Esophagus muscularis mucosa (tissue), 4 donors: ENCODE data around the gene SPAG16. TPM values are rescaled to one million over a fixed set of nuclear protein-coding genes. Genes with fewer than 3 reads are reported as not detected.

Source experiments
- DNase-seq: peaks from one replicate; pipeline ENCODE4 v3.0.0-alpha.2; 2017; ENCODE audit errors: extremely low spot score
- H3K27ac ChIP-seq, 4 donors: fragments of 200-600 bp; sonication (generic); replicated peaks in 1 of 4; 1 replicate in 3 of 4; 2 replicates in 1 of 4; pipeline ENCODE4 v1.5.1; 2016 to 2019; ENCODE audit warnings: mild to moderate bottlenecking in 1 of 4
- H3K27me3 ChIP-seq, 4 donors: fragments of 200-600 bp; sonication (generic); one replicate each; pipeline versions ENCODE4 v1.5.1 to v1.6.0; 2016 to 2019
- H3K36me3 ChIP-seq, 4 donors: fragments of 200-600 bp; sonication (generic); one replicate each; pipeline ENCODE4 v1.5.1; 2016 to 2019
- H3K4me1 ChIP-seq, 4 donors: fragments of 200-600 bp; sonication (generic); one replicate each; pipeline ENCODE4 v1.5.1; 2016 to 2019
- H3K4me3 ChIP-seq, 4 donors: fragments of 200-600 bp; sonication (generic); 1 replicate in 2 of 4; 2 replicates in 2 of 4; pipeline ENCODE4 v1.5.1; 2016 to 2019; ENCODE audit warnings: mild to moderate bottlenecking in 4 of 4, moderate library complexity in 1 of 4
- H3K9me3 ChIP-seq, 4 donors: fragments of 200-600 bp; sonication (generic); 1 replicate in 3 of 4; 2 replicates in 1 of 4; pipeline ENCODE4 v1.5.1; 2016 to 2019
- CTCF ChIP-seq, 3 experiments: fragments of 200-600 bp in 2 of 3; fragments of 450-650 bp in 1 of 3; sonication (generic) in 2 of 3; IDR thresholded peaks; one replicate each; pipeline ENCODE4 v1.5.1; 2017 to 2019; ENCODE audit warnings: antibody characterized with exemption in 3 of 3, mild to moderate bottlenecking in 2 of 3, moderate library complexity in 1 of 3
- EP300 ChIP-seq: sonication (generic); formaldehyde crosslinking; IDR thresholded peaks from one replicate; pipeline ENCODE4 v1.6.1; 2017; ENCODE audit warnings: antibody characterized with exemption
- POLR2A ChIP-seq: fragments of 450-650 bp; IDR thresholded peaks from one replicate; pipeline ENCODE4 v1.6.1; 2017; ENCODE audit warnings: antibody characterized with exemption, moderate library complexity, mild to moderate bottlenecking, low read depth
- POLR2AphosphoS5 ChIP-seq, 2 donors: sonication (generic); formaldehyde crosslinking; IDR thresholded peaks; one replicate each; pipeline ENCODE4 v1.6.1; 2017; ENCODE audit warnings: antibody characterized with exemption in 2 of 2
- WGBS: methylation state at CpG from one replicate; pipeline ENCODE4 v1.1.5; 2018; 5-methylcytosine and 5-hydroxymethylcytosine counted together
- intact Hi-C: fragments of 100-400 bp; cut with DNase I; formaldehyde crosslinking; loops from one replicate; pipeline ENCODE4 v1.15.1; 2023
- total RNA-seq, 4 donors: library from RNA; depleted of rRNA; stranded (reverse); fragments of >200 nt; gene quantifications; one replicate each; pipeline versions ENCODE4 v1.1.0 to v1.2.1, GENCODE V29; 2016

Gene SPAG16
- total RNA-seq, 4 donors from 2014 or later = 26.8 to 36.1 (median 31.0) TPM

GRCh38 chr2:214297423-214297822 lies 1013.2 kb downstream of the SPAG16 start:
- TF ChIP-seq POLR2AphosphoS5 (IDR thresholded peaks at IDR 0.05) = no peak
- no peak for TF ChIP-seq POLR2A
- TF ChIP-seq EP300 = no peak
- no peak for TF ChIP-seq CTCF (IDR thresholded peaks at IDR 0.05)
- Histone ChIP-seq H3K27me3 (no peaks in the 10 kb centered on the region), H3K36me3 (no peaks in the 10 kb centered on the region), H3K27ac (no peak overlapping the region), H3K4me3 (no peak overlapping the region), H3K9me3 (peaks cover 0 to 17% (median 11%) of the 10 kb centered on the region in 4 donors), H3K4me1 (no peaks in the 10 kb centered on the region)
- WGBS = 68% methylated on average over 2 of the region's 2 CpGs
- intact Hi-C loops = no loop called here
- DNase-seq = no peak

- Histone ChIP-seq H3K4me1 (no peaks in the 10 kb centered on the region), H3K27ac (no peak overlapping the region), H3K4me3 (no peak overlapping the region), H3K9me3 (peaks cover 0 to 4% (median 0%) of the 10 kb centered on the region in 4 donors), H3K36me3 (no peaks in the 10 kb centered on the region), H3K27me3 (no peaks in the 10 kb centered on the region)
- DNase-seq = no peak
- TF ChIP-seq POLR2AphosphoS5 (IDR thresholded peaks at IDR 0.05) (no peak), EP300 (no peak), CTCF (IDR thresholded peaks at IDR 0.05) (no peak), POLR2A (no peak)
- intact Hi-C loops = no loop called here
Measured at GRCh38 chr2:214310319-214310718, 1026.1 kb downstream of the SPAG16 start.

GRCh38 chr2:214311031-214311533 lies 1026.8 kb downstream of the SPAG16 start:
- Histone ChIP-seq H3K27me3 (no peaks in the 10 kb centered on the region), H3K27ac (no peak overlapping the region), H3K4me1 (no peaks in the 10 kb centered on the region), H3K36me3 (no peaks in the 10 kb centered on the region), H3K9me3 (peaks cover 0 to 2% (median 0%) of the 10 kb centered on the region in 4 donors), H3K4me3 (no peak overlapping the region)
- no peak for TF ChIP-seq CTCF (IDR thresholded peaks at IDR 0.05)
- no peak for TF ChIP-seq POLR2A
- no peak for TF ChIP-seq POLR2AphosphoS5 (IDR thresholded peaks at IDR 0.05)
- TF ChIP-seq EP300 = no peak
- WGBS = 82% methylated on average over 6 of the region's 7 CpGs
- no peak for DNase-seq
- intact Hi-C loops = no loop called here

GRCh38 chr2:214311931-214312749 lies 1027.9 kb downstream of the SPAG16 start:
- WGBS = 57% methylated on average over 3 of the region's 3 CpGs
- no peaks in the 10 kb centered on the region for H3K36me3 ChIP-seq
- H3K4me1 ChIP-seq = no peaks in the 10 kb centered on the region
- no peak for TF ChIP-seq CTCF (IDR thresholded peaks at IDR 0.05)
- TF ChIP-seq POLR2AphosphoS5 (IDR thresholded peaks at IDR 0.05) = no peak
- TF ChIP-seq POLR2A = no peak
- TF ChIP-seq EP300 = no peak
- intact Hi-C loops = no loop called here
- H3K27ac ChIP-seq = no peak overlapping the region
- no peaks in the 10 kb centered on the region for H3K27me3 ChIP-seq
- H3K4me3 ChIP-seq = no peak overlapping the region
- H3K9me3 ChIP-seq = no peaks in the 10 kb centered on the region
- no peak for DNase-seq
